ENCODE results near the gene MRPL52. TPM values are rescaled to one million over a fixed set of nuclear protein-coding genes. Genes with fewer than 3 reads are reported as not detected.

The MRPL52 gene
- total and polyA plus RNA-seq, 2 of the 13 experiments (the other 11 are each of a cell fraction or from before 2014, with no cell fraction given) = 118 to 329 TPM

- TF ChIP-seq, protein P1, sequence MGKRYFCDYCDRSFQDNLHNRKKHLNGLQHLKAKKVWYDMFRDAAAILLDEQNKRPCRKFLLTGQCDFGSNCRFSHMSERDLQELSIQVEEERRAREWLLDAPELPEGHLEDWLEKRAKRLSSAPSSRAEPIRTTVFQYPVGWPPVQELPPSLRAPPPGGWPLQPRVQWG (CRISPR knock-in tag; IDR thresholded peaks at IDR 0.05; ENCODE audit: borderline replicate concordance, low read depth) = no peak
- TF ChIP-seq ZNF235 (CRISPR knock-in tag; IDR thresholded peaks at IDR 0.05; ENCODE audit: borderline replicate concordance) (no peak; the same call in 1 of the 2 replicates), TSC22D2 (CRISPR knock-in tag; IDR thresholded peaks at IDR 0.05; ENCODE audit: borderline replicate concordance) (peak; percentile 85), ZNF563 (CRISPR knock-in tag; IDR thresholded peaks at IDR 0.05) (peak; percentile 91), ARHGAP35 (CRISPR knock-in tag; IDR thresholded peaks at IDR 0.05; ENCODE audit: borderline replicate concordance) (no peak; the same call in 1 of the 2 replicates), MED1 (CRISPR knock-in tag; IDR thresholded peaks at IDR 0.05) (peak; percentile 28; the same call in 1 of the 2 replicates), ZNF124 (CRISPR knock-in tag; IDR thresholded peaks at IDR 0.05) (peak; percentile 45; the same call in 1 of the 2 replicates), ZNF431 (CRISPR knock-in tag; IDR thresholded peaks at IDR 0.05; ENCODE audit: borderline replicate concordance, low read depth) (0 out of 2 replicates have a peak, but pooled peaks have one; percentile 18), ELF3 (CRISPR knock-in tag; IDR thresholded peaks at IDR 0.05) (peak; percentile 98), ZNF737 (CRISPR knock-in tag; IDR thresholded peaks at IDR 0.05; ENCODE audit: borderline replicate concordance) (peak; percentile 38; the same call in 1 of the 2 replicates), ZBTB7B (CRISPR knock-in tag; IDR thresholded peaks at IDR 0.05) (peak; percentile 64), ZBTB49 (CRISPR knock-in tag; IDR thresholded peaks at IDR 0.05; ENCODE audit: borderline replicate concordance) (no peak), RBFOX2 (IDR thresholded peaks at IDR 0.05; ENCODE audit: low read depth, low read length) (peak; percentile 86), ZNF572 (CRISPR knock-in tag; IDR thresholded peaks at IDR 0.05) (peak; percentile 77; the same call in 1 of the 2 replicates), TEF (CRISPR knock-in tag; IDR thresholded peaks at IDR 0.05) (no peak; the same call in 1 of the 2 replicates), ZNF644 (CRISPR knock-in tag; IDR thresholded peaks at IDR 0.05; ENCODE audit: low read depth) (peak; percentile 82; the same call in 1 of the 2 replicates), XBP1 (CRISPR knock-in tag; IDR thresholded peaks at IDR 0.05) (0 out of 2 replicates have a peak, but pooled peaks have one; percentile 75), MAFK (conservative IDR thresholded peaks at IDR 0.05 in 1 of 2, IDR thresholded peaks at IDR 0.05 in 1 of 2; ENCODE audit: low read length in 2 of 2) (peak in 1 of 2 experiments; percentile 1; a peak in 2 of 4 replicates)
- TF ChIP-seq, protein P2, sequence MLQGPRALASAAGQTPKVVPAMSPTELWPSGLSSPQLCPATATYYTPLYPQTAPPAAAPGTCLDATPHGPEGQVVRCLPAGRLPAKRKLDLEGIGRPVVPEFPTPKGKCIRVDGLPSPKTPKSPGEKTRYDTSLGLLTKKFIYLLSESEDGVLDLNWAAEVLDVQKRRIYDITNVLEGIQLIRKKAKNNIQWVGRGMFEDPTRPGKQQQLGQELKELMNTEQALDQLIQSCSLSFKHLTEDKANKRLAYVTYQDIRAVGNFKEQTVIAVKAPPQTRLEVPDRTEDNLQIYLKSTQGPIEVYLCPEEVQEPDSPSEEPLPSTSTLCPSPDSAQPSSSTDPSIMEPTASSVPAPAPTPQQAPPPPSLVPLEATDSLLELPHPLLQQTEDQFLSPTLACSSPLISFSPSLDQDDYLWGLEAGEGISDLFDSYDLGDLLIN (CRISPR knock-in tag; IDR thresholded peaks at IDR 0.05; ENCODE audit: borderline replicate concordance) = peak; percentile 84; the same call in 1 of the 2 replicates
- TF ChIP-seq, protein P3, sequence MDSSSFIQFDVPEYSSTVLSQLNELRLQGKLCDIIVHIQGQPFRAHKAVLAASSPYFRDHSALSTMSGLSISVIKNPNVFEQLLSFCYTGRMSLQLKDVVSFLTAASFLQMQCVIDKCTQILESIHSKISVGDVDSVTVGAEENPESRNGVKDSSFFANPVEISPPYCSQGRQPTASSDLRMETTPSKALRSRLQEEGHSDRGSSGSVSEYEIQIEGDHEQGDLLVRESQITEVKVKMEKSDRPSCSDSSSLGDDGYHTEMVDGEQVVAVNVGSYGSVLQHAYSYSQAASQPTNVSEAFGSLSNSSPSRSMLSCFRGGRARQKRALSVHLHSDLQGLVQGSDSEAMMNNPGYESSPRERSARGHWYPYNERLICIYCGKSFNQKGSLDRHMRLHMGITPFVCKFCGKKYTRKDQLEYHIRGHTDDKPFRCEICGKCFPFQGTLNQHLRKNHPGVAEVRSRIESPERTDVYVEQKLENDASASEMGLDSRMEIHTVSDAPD (CRISPR knock-in tag; IDR thresholded peaks at IDR 0.05) = 0 out of 2 replicates have a peak, but pooled peaks have one; percentile 62
- TF ChIP-seq, protein P4, sequence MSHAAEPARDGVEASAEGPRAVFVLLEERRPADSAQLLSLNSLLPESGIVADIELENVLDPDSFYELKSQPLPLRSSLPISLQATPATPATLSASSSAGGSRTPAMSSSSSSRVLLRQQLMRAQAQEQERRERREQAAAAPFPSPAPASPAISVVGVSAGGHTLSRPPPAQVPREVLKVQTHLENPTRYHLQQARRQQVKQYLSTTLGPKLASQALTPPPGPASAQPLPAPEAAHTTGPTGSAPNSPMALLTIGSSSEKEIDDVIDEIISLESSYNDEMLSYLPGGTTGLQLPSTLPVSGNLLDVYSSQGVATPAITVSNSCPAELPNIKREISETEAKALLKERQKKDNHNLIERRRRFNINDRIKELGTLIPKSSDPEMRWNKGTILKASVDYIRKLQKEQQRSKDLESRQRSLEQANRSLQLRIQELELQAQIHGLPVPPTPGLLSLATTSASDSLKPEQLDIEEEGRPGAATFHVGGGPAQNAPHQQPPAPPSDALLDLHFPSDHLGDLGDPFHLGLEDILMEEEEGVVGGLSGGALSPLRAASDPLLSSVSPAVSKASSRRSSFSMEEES (CRISPR knock-in tag; IDR thresholded peaks at IDR 0.05) = peak; percentile 82; the same call in 1 of the 2 replicates
Measured at GRCh38 chr14:22829661-22830442, at the start of gene MRPL52 (continued).

All from HepG2 (cell line).